ENCODE results near the gene ADAR. TPM values are rescaled to one million over a fixed set of nuclear protein-coding genes. Genes with fewer than 3 reads are reported as not detected.

The ADAR gene
- total RNA-seq, 4 donors from 2014 or later = 89.1 to 168 (median 114) TPM

DNA sequence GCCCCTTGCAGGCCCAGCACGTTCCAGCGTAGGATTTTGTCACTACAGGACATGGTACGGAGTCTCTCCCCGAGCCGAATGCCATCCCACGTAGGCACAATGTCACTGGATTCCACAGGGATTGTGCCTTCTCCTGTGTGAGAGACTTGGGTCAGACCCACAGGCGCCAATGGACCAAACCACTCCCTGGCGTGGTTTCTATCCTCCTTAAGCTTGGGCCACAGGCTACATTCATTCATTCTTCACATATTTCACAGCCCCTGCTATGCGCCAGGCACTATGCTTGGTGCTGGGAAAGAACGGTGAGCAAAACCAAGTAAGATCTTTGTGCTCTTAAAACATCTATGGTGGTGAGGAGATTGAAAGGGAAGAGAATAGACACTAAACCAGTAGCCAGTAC, 21.8 kb downstream of the ADAR start:
- intact Hi-C loops (cut with DNase I) = no loop called here
- TF ChIP-seq POLR2A (IDR thresholded peaks at IDR 0.05) = no peak
- TF ChIP-seq, protein P1, sequence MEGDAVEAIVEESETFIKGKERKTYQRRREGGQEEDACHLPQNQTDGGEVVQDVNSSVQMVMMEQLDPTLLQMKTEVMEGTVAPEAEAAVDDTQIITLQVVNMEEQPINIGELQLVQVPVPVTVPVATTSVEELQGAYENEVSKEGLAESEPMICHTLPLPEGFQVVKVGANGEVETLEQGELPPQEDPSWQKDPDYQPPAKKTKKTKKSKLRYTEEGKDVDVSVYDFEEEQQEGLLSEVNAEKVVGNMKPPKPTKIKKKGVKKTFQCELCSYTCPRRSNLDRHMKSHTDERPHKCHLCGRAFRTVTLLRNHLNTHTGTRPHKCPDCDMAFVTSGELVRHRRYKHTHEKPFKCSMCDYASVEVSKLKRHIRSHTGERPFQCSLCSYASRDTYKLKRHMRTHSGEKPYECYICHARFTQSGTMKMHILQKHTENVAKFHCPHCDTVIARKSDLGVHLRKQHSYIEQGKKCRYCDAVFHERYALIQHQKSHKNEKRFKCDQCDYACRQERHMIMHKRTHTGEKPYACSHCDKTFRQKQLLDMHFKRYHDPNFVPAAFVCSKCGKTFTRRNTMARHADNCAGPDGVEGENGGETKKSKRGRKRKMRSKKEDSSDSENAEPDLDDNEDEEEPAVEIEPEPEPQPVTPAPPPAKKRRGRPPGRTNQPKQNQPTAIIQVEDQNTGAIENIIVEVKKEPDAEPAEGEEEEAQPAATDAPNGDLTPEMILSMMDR (IDR thresholded peaks at IDR 0.05) = no peak
- no peak for DNase-seq
- no peaks in the 10 kb centered on the region for H3K9me3 ChIP-seq
- 91 to 93% methylated on average over 7 to 10 of the region's 10 CpGs for WGBS, 2 donors
- H3K27ac ChIP-seq = no peak overlapping the region
- H3K4me1 ChIP-seq = no peaks in the 10 kb centered on the region
- no peak overlapping the region for H3K4me3 ChIP-seq (replicated peaks in 1 of 3)
- no peaks in the 10 kb centered on the region for H3K27me3 ChIP-seq
- peaks cover 96% of the 10 kb centered on the region in 2 donors for H3K36me3 ChIP-seq

- intact Hi-C loops (cut with DNase I) = no loop called here
- no peak for DNase-seq
- H3K36me3 ChIP-seq = peaks cover 95 to 98% of the 10 kb centered on the region in 2 donors
- 79 to 82% methylated on average over 9 of the region's 9 CpGs for WGBS, 2 donors
- H3K4me3 ChIP-seq (replicated peaks in 1 of 3) = no peak overlapping the region
- H3K4me1 ChIP-seq = no peaks in the 10 kb centered on the region
- no peaks in the 10 kb centered on the region for H3K27me3 ChIP-seq
- H3K27ac ChIP-seq = no peak overlapping the region
- H3K9me3 ChIP-seq = no peaks in the 10 kb centered on the region
- TF ChIP-seq, protein P1 (IDR thresholded peaks at IDR 0.05) = no peak
- TF ChIP-seq POLR2A (IDR thresholded peaks at IDR 0.05) = no peak
These were observed 23.6 kb downstream of the ADAR start for GRCh38 chr1:154584267-154584994.

DNA sequence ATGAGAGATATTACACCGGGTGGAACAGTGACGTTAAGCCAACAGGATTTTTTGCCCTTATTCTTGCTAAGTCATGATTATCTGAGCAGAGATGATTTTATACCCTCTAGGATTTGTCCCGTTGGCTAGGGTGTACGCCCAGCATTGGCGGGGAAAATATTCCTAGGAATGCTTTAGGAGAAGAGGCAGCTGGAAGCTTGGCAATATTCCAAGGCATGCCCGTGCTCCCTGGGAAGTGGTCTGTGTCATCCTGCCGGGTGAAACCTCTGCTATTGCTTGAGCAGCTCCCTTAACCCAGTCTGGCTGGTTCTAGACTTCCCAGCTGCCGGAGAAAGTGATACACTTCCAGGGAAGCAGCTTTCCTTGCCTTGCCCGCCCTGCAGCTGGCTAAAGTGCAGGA, 24.2 kb downstream of the ADAR start:
- Histone ChIP-seq H3K27ac (no peak overlapping the region), H3K36me3 (peaks cover 88 to 95% of the 10 kb centered on the region in 2 donors), H3K4me3 (replicated peaks in 1 of 3) (no peak overlapping the region), H3K4me1 (no peaks in the 10 kb centered on the region), H3K27me3 (no peaks in the 10 kb centered on the region), H3K9me3 (no peaks in the 10 kb centered on the region)
- TF ChIP-seq, protein P1 (IDR thresholded peaks at IDR 0.05) = no peak
- TF ChIP-seq POLR2A (IDR thresholded peaks at IDR 0.05) = no peak
- WGBS, 2 donors = 73 to 80% methylated on average over 7 to 9 of the region's 9 CpGs
- intact Hi-C loops (cut with DNase I) = no loop called here
- DNase-seq = no peak

DNA sequence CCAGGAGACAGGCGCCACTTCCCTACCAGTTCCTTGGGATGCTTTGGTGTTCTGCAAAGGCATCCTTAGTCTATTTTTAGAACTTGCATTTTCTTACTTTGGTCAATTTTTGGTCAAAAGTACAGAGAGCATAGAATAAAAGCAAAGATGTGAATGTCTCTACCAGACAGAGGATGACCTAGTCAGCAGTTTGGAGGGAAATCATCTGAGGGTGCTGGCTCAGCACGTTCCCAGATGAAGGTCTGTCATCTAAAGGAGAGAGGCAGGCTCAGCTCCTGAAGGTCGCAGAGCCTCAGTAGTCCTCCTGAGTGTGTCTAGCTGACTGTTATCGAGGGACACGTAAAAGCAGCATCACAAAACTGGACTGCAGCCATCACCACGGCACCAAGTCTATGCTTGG, 25.1 kb downstream of the ADAR start:
- Histone ChIP-seq H3K27me3 (no peaks in the 10 kb centered on the region), H3K36me3 (peaks cover 79 to 86% of the 10 kb centered on the region in 2 donors), H3K4me3 (replicated peaks in 1 of 3) (no peak overlapping the region), H3K9me3 (no peaks in the 10 kb centered on the region), H3K4me1 (no peaks in the 10 kb centered on the region), H3K27ac (no peak overlapping the region)
- TF ChIP-seq, protein P1 (IDR thresholded peaks at IDR 0.05) = no peak
- no peak for TF ChIP-seq POLR2A (IDR thresholded peaks at IDR 0.05)
- WGBS, 2 donors = 89 to 91% methylated on average over 6 of the region's 6 CpGs
- intact Hi-C loops (cut with DNase I) = no loop called here
- DNase-seq = no peak

DNA sequence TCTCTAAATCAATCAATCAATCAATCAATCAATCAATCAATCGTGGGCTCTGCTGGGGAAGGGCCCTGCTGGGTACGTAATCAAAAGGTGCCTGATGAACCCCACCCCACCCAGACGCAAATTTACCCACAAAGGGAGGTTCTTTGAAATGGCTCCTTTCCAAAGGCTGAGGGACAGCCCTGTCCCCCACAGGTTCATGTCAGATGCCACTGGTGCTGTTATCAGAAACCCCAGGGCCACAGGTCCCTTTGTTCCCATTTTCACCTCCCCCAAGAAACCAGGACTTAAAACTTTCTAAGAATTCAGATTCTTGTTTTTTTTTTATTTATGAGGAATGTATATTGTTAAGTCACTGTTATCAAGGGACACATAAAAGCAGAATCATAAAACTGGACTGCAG, 26.2 kb downstream of the ADAR start:
- Histone ChIP-seq H3K4me3 (replicated peaks in 1 of 3) (no peak overlapping the region), H3K9me3 (no peaks in the 10 kb centered on the region), H3K27me3 (no peaks in the 10 kb centered on the region), H3K27ac (no peak overlapping the region), H3K36me3 (peaks cover 68 to 75% of the 10 kb centered on the region in 2 donors), H3K4me1 (no peaks in the 10 kb centered on the region)
- 76 to 77% methylated on average over 3 of the region's 3 CpGs for WGBS, 2 donors
- intact Hi-C loops (cut with DNase I) = no loop called here
- DNase-seq = no peak
- TF ChIP-seq, protein P1 (IDR thresholded peaks at IDR 0.05) = no peak
- TF ChIP-seq POLR2A (IDR thresholded peaks at IDR 0.05) = no peak
